Central memory CD4-positive, alpha-beta T cell (primary cell): ENCODE data around the gene ABCG8.

ENCODE experiments used
- DNase-seq: peaks from one replicate; pipeline ENCODE4 v3.0.0; 2022
- total RNA-seq, 3 experiments: gene quantifications; one replicate each; lab custom pipeline; 2026; lab: John Stamatoyannopoulos, UW

The ABCG8 gene
- 0 to 0.05 (median 0) reads per million in 3 experiments for total RNA-seq

- no peak for DNase-seq
Measured at GRCh38 chr2:43838560-43839267, at the start of gene ABCG8, which contains the start of gene ABCG5. ABCG8 (plus strand) TSS chr2:43838971; CDS start chr2:43839054, 83 bp downstream. ABCG5 (minus strand) TSS chr2:43838839; CDS start chr2:43838679, 160 bp downstream.

DNA sequence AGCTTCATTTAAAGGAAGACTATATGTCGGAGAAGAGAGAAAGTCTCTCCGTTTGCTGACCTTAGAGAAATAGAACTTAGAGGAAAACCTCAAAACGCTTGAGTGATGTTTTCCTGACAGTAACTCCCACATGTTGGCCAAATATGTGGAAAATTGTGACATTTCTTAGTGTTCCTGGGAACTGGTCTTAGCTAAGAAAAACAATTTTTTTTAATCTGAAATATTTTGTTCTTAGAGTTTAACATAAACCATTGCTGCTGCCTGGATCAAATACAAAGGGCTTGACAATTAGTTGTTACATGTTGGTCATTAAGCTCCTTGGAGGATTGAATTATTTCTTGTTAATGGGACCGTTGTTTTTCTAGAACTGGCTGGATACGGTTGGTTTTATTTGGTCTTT lies 48.6 kb upstream of the ABCG8 start:
- no peak for DNase-seq

- no peak for DNase-seq
Measured at GRCh38 chr2:43791035-43791765, 47.6 kb upstream of the ABCG8 start.

DNA sequence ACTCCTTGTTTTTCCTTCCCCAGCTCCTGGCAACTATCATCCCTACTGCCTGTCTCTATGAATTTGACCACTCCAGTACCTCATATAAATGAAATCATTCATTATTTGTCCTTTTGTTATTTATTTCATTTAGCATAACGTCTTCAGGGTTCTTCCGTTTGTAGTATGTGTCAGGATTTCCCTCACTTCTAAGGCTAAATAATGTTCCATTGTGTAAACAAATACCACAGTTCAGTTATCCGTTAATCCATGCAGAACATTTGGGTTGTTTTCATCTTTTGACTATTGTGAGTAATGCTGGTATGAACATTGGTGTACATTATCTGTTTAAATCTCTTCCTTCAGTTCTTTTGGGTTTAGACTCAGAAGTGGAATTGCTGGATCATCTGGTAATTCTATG lies 46.1 kb upstream of the ABCG8 start:
- DNase-seq: no peak

DNA sequence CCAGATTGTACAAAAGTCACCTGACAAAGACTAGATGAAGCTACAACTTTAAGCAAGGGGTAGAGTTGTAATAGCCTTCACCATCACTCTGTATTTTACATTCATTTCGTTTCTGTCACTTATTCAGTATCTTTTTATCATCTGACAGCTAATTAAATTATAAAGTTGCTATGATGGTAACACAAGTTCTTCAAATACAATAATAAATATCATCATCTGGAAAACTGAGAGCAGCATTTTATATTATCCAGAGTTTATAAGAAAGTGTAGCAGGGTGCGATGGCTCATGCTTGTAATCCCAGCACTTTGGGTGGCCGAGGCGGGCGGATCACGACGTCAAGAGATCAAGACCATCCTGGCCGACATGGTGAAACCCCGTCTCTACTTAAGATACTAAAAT lies 43.8 kb upstream of the ABCG8 start:
- DNase-seq: no peak

GRCh38 chr2:43796206-43796605 lies 42.6 kb upstream of the ABCG8 start:
- DNase-seq: no peak

GRCh38 chr2:43798300-43798699 lies 40.5 kb upstream of the ABCG8 start:
- no peak for DNase-seq

GRCh38 chr2:43800894-43801293 lies 37.9 kb upstream of the ABCG8 start:
- no peak for DNase-seq

- no peak for DNase-seq
Measured at GRCh38 chr2:43802135-43802534, 36.6 kb upstream of the ABCG8 start.

GRCh38 chr2:43803113-43803512 lies 35.7 kb upstream of the ABCG8 start:
- no peak for DNase-seq

DNA sequence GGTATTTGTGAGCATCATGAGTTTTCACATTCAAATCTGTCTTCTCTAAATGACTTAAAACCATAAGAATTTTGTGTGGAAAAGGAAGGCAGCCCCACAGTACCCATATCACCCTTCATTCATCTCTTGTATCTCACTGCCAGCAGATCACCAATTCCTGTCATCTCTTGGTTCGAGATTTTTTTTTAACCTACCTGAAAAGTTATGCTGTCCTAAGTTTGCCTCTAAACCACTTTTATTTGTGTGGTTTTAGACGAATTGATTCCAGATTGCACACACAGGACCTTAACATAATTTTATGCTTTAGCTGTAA lies 32.1 kb upstream of the ABCG8 start:
- no peak for DNase-seq

GRCh38 chr2:43810452-43810851 lies 28.3 kb upstream of the ABCG8 start:
- DNase-seq: no peak

GRCh38 chr2:43810888-43811287 lies 27.9 kb upstream of the ABCG8 start:
- no peak for DNase-seq

DNA sequence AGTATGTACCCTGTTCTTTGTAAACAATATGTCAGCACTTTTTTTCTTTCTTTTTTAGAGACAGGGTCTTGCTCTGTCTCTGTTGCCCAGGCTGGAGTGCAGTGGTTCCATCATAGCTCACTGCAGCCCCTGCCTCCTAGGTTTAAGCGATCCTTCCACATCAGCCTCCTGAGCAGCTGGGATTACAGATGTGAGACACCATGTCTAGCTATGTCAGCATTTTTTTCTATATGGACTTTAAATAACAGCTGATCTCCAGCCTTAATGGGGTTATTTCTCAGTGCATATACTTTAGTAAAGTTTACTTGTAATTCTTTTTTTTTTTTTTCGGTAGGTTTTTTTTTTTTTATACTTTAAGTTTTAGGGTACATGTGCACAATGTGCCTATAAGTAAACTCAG lies 26.8 kb upstream of the ABCG8 start:
- no peak for DNase-seq

DNA sequence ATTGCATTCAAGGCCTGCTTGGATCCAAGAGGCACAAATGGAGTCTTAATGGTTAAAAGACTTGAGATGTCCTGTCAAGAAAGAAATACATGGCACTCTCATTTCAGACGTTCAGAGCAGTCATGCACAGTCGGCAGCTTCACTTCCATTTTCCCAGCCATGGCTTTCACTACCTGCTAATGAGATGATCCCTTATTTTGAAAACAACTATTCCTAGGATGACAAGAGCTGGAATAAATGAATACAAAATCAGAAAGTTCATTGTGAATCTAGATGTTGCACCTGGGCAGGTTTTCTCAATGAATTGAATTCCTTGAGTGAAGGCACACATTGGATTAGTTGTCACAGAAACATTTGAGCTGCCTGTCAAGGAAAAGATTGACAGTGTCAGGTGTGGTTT lies 25.8 kb upstream of the ABCG8 start:
- no peak for DNase-seq

DNA sequence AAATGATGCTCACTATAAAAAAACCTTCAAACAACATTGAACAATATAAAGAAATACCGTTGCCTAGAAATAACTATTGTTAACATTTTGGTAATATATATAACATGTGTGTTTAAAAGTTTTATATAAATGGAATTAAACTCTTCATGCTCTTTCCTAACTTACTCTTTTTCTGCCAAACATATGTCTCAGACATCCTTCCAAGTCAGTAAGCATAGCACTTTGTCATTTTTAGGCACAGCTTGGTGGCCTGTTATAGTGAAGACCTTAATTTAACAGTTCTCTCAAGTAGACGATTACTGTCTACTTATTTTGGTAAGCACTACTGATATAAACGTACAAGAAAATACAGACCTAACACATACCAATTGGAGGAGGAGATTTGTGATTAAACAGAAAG lies 24.1 kb upstream of the ABCG8 start:
- DNase-seq: no peak

DNA sequence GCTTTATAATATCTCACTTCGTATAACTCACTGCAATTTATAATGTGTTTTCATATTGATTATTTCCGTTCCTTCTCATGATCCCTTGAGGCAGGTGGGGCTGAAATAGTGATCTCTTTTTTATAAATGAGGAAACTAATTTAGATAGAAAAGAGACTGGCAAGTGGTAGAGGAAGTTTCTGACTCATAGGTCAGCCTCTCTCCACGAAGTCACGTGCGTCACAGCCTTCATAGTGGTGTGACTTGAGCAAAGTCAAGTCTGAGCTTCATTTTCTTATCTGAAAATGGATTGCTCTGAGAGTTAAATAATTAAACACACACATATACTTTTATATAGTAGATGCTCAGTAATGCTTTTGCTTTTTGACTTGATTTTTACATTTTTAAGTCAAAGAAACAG lies 20.0 kb upstream of the ABCG8 start:
- DNase-seq: no peak

GRCh38 chr2:43819491-43820163 lies 19.1 kb upstream of the ABCG8 start:
- no peak for DNase-seq

DNA sequence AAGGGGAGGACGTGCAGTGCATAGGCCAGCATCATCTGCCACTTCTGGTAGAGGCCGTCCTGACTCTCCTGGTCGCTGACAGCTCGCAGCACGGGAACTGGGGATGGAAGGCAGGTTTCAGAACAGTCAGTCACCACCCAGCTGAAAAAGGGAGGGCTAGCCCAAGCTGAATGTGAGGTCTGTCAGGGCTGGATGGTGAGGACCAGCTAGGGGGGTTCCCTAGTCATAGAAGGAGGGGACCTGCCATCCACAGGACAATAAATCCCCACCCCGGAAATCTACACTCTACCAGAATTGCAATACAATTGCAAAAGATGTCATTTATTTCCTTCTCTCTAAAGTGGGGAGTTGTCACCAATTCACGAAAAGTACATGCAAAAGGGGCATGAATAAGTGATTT lies 15.9 kb upstream of the ABCG8 start:
- no peak for DNase-seq

GRCh38 chr2:43823751-43824150 lies 15.0 kb upstream of the ABCG8 start:
- no peak for DNase-seq

GRCh38 chr2:43824512-43824911 lies 14.3 kb upstream of the ABCG8 start:
- no peak for DNase-seq

GRCh38 chr2:43824951-43825493 lies 13.7 kb upstream of the ABCG8 start:
- no peak for DNase-seq

DNA sequence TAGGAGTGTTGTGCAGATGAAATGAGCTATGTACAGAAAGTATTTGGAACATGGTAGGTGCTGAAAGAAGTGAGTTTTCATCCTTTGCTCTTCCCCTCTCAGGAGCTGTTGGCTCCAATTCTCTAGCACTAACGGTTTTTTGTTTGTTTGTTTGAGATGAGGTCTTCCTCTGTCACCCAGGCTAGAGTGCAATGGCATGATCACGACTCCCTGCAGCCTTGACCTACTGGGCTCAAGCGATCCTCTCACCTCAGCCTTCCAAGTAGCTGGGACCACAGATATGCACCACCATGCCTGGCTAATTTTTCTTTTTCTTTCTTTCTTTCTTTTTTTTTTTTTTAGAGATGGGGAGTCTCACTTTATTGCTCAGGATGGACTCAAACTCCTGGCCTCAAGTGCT lies 12.9 kb upstream of the ABCG8 start:
- no peak for DNase-seq
